ENCODE data around the gene ROR2.

Gene ROR2

DNA sequence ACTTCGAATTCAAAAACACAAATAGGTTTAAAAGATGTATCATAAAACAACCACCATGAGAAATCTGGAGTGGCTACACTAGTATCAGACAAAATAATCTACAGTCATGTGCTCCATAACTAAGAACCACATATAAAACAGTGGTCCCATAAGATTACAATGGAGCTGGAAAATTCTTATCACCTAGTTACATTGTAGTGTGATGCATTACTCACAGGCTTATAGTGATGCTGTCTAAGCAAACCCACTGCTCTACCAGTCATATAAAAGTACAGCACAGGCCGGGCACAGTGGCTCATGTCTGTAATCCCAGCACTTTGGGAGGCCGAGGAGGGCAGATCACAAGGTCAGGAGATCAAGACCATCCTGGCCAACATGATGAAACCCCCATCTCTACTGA lies 160.1 kb downstream of the ROR2 start:
- DNase-seq = no peak

DNA sequence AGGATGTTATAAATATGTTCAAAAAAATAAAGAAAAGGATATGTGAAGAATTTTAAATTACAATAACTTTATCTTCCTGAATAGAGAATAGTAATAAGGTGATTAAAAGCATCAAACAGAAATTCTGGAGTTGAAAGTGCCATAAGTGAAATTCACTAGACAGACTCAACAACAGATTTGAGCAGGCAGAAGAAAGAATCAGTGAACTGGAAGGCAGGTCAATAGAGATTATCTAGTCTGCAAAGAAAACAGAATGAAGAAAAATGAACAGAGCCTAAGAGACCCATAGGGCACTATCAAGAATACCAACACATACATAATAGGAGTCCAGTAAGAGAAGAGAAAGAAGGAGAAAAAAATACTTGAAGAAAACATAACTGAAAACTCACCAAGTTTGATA lies 162.1 kb downstream of the ROR2 start:
- DNase-seq = no peak

GRCh38 chr9:91786132-91786896 lies 163.7 kb downstream of the ROR2 start:
- no peak for DNase-seq

- no peak for DNase-seq
These were observed 164.6 kb downstream of the ROR2 start for GRCh38 chr9:91785447-91785842.

DNA sequence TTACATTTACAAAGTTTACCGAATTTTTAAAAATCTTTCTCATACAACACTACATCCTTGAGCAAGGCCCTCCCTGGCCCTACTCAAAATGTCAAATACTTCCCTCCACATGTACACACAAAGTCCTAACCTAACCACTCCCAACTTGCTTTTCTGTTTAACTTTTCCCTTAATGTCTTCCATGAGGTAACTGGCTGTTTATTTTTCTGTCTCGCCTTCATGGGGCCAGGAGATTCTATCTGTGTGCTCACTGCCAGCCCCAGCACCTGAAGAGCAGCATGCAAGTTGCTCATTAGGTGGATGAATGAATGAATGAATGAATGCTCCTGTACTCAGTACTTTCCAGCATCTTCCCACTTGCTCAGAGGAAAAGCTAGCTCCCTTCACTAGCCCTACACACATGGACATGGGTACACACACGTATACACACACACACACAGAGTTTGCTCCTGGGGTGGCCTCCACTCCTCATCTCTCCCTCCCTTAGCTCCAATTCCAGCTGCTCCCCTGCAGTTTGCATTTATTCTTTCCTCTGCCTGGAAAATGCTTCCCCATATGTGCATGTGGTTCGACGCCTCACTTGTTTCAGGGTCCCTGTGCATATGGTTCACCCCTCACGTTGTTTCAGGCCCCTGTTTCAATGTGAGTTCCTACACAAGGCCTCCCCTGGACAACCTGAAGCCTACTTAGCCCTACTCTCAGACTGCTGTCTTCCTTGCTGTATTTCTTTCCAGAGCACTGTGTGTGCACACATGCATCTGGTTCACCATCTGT lies 165.2 kb downstream of the ROR2 start:
- no peak for DNase-seq

- DNase-seq = no peak
These were observed 166.0 kb downstream of the ROR2 start for GRCh38 chr9:91783876-91784672.

- no peak for DNase-seq
These were observed 166.6 kb downstream of the ROR2 start for GRCh38 chr9:91783411-91783810.

- DNase-seq = no peak
These were observed 167.3 kb downstream of the ROR2 start for GRCh38 chr9:91782708-91783214.

DNA sequence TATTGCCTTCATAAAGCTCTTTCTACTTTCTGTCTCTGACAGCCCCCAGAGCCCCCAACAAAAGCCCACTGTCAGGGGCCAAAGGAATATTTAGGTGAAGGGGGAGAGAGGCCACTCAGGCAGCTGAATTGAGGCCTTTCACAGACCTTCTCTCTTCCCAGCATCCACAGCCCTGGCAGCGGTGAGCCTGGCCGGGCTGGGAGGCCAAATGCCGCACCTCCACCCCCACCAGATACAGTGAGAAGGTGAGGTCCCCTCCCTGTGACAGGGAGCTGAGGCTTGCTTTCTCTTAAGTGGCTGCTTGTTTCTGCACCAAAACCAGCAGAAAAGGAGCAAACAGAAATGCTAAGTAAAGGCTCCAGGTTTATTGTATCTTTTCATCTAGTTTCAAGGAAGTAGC lies 168.1 kb downstream of the ROR2 start:
- DNase-seq = no peak

GRCh38 chr9:91781116-91781515 lies 168.9 kb downstream of the ROR2 start:
- no peak for DNase-seq

- DNase-seq = no peak
These were observed 172.0 kb downstream of the ROR2 start for GRCh38 chr9:91778031-91778430.

DNA sequence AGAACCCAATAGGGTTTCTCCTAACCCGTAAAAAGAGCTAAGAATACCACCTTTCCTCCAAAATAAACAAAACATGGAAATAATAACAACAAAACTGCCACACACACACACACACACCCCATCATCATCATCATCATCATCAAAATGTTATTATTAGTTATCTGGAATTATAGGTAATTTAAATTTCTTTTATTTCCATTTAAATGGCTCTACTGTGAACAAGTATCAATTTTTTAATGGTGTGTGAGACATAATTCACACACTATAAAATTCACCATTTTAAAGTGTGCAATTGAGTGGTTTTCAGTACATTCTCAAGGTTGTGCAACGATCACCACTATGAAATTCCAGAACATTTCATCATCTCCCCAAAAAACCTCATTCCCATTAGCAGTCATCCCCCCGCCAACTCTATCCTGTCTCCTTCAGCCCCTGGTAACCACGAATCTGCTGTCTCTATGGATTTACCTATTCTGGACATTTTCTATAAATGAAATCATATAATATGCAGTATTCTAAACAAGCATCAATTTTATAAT lies 172.7 kb downstream of the ROR2 start:
- no peak for DNase-seq

GRCh38 chr9:91776409-91777291 lies 173.4 kb downstream of the ROR2 start:
- DNase-seq = no peak

DNA sequence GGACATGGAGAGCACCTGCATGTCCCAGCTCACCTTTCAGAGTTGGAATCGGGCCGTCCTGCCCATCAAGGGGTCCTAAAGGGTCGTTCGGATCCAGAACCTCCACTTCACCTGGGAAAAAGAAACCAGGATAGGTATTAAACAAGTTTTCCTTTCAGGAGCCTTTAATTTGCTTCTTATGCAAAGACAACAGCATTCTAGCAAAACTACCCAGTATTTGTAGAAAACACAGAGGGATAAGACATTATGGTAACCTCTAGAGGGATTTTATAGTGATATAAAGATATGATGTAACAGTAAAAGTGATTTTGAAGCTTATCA lies 174.4 kb downstream of the ROR2 start:
- no peak for DNase-seq

- DNase-seq = peak; percentile 37 to 59
These were observed 174.9 kb downstream of the ROR2 start for GRCh38 chr9:91775011-91775707.

DNA sequence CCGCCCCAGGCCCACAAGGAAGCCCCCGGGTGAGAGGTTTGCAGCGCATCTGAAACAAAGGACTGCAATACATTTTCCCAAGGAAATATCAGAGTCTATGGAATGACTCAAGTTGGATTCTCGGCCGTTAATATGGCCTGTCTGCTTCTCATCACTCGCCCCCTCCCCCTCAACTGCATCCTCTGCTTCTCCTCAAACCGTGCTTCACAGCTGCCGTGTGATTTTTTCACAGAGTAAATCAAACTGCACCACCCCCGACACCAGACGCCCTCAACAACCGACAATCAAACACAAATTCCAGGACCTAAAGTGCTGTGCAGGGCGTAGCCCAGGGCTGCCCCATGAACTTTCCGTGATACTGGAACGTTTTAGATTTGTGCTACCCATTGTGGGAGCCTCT lies 176.9 kb downstream of the ROR2 start:
- DNase-seq = no peak

DNA sequence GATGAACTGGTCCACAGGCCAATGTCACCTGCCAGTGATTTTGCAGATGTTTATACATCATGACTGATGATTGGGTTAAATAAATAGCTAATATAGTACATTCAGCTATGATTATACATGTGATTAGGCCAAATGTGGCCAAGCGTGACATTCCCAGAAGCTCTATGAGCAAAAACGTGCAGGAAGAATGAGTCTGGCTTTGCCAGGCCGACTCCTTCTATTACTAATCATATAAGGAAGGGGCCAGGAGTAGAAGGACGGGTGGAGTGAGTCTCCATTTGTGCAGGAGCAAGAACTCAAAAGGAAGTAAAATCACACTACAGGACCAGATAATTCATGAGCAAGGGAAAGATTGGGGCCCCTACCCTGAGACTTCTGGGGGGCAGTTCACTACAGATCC lies 178.2 kb downstream of the ROR2 start:
- no peak for DNase-seq

- DNase-seq = no peak
These were observed 179.0 kb downstream of the ROR2 start for GRCh38 chr9:91771027-91771426.

DNA sequence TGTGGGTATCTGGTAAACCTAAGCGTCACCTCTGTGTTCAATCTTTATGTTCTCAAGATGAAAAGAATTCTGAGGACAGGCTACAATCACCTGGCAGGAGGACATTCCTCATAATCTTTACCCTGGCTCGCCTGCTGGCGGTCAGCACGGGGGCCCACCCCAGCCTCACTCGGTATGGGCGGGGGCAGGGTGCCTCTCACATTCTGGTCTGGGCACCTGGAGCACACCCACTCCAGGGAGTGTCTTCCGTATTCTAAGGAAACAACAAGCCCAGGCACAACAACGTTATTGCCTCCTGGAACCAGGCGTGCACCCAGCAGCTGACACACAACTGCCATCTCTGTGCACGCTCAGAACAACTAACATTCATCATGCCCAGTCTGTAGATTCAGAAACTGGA lies 179.8 kb downstream of the ROR2 start:
- no peak for DNase-seq

GRCh38 chr9:91768977-91769916 lies 180.8 kb downstream of the ROR2 start:
- DNase-seq = no peak
